NCI-H2029 treated with DMSO at 0.1 percent for 48 hours (cell line): ENCODE data around the gene PIGS.

Source experiments
- DNase-seq: peaks from one replicate; lab custom pipeline; 2025; lab: John Stamatoyannopoulos, UW

PIGS gene

GRCh38 chr17:28506763-28507487 is 64.4 kb downstream of the PIGS start:
- no peak for DNase-seq

DNA sequence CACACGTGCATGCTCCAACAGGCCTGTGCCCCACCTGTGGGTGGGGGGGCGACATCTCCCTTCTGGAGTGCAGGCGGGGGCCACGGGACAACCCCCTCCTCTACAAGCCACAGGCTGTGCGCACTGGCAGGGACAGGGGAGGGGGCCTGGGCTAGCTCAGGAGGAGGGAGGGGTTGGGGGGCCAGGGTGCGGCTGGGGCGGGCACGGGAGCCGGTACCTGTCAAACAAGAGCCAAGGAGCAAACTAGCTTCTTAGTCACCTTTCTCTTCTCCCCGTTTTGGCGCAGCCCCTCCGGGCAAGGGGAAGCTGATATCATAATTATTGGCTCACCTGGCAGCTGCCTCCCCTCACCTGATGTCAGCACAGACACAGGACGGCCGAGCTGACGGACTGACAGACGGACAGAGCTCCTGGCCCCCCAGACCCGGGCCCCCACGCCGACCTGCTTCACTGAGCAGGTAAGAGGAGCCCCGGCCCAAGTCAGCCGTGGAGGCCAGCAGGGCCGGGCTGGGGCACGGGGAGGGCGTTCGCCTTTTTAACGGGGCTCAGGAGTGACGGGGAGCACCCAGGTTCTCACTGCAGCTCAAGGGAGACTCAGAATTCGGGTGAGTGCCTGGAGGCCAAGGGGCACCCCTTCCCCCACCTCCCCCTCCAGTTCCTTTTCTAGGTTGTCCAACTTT is 65.2 kb downstream of the PIGS start, which contains the start of gene FOXN1:
Gene FOXN1 (plus strand): TSS at position 363 of the 680 bp plus-strand sequence. CDS start 17,622 bp downstream, outside the sequence.
- no peak for DNase-seq

DNA sequence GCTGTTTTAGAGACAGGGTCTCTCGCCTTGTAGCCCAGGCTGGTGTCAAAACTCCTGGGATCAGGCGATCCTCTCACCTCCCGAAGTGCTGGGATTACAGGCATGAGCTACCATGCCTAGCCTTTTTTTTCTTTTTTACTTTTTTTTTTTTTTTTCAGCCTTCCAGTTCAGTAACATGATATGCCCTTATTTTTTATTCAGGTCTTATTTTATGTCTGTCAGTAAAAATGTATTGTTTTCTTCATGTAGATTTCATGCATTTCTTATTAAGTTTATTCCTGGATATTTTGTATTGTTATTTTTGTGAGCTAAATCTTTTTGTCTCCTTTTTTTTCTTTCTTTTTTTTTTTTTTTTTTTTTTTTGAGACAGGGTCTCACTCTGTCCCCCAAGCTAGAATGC is 67.9 kb downstream of the PIGS start:
- DNase-seq = no peak
